ACHN (cell line): ENCODE results near the gene ZFAND3.

Source experiments
- DNase-seq: peaks from one replicate; pipeline ENCODE4 v3.0.0-alpha.2; 2015
- in situ Hi-C: cut with HindIII; loops from 2 replicates; pipeline ENCODE4 v1.10.0; 2017; ENCODE audit warnings: low sequenced_read_pairs, low pct_ligation_motif_present, low pct_unique_long_range_greater_than_20kb

ZFAND3 gene

GRCh38 chr6:37913210-37913609 is 93.7 kb downstream of the ZFAND3 start:
- in situ Hi-C loops, result no loop called here
- no peak for DNase-seq

- in situ Hi-C loops, result no loop called here
- DNase-seq, result no peak
These were observed 95.9 kb downstream of the ZFAND3 start for GRCh38 chr6:37915463-37915862.

GRCh38 chr6:37916149-37916548 is 96.6 kb downstream of the ZFAND3 start:
- in situ Hi-C loops, result no loop called here
- DNase-seq, result no peak

GRCh38 chr6:37916675-37917074 is 97.1 kb downstream of the ZFAND3 start:
- in situ Hi-C loops, result no loop called here
- DNase-seq, result no peak

GRCh38 chr6:37917566-37917965 is 98.0 kb downstream of the ZFAND3 start:
- in situ Hi-C loops, result no loop called here
- no peak for DNase-seq

GRCh38 chr6:37919417-37920157 is 100.1 kb downstream of the ZFAND3 start:
- no peak for DNase-seq
- in situ Hi-C loops, result no loop called here

GRCh38 chr6:37920667-37921066 is 101.1 kb downstream of the ZFAND3 start:
- in situ Hi-C loops, result no loop called here

GRCh38 chr6:37922563-37922962 is 103.0 kb downstream of the ZFAND3 start:
- in situ Hi-C loops, result no loop called here
- DNase-seq, result no peak

More at GRCh38 chr6:37920667-37921066, 101.1 kb downstream of the ZFAND3 start:
- no peak for DNase-seq

- DNase-seq, result no peak
- in situ Hi-C loops, result no loop called here
These were observed 104.0 kb downstream of the ZFAND3 start for GRCh38 chr6:37923514-37923913.

GRCh38 chr6:37926661-37927060 is 107.1 kb downstream of the ZFAND3 start:
- in situ Hi-C loops, result no loop called here
- DNase-seq, result no peak

GRCh38 chr6:37928217-37928616 is 108.7 kb downstream of the ZFAND3 start:
- in situ Hi-C loops, result no loop called here
- no peak for DNase-seq

GRCh38 chr6:37930288-37930971 is 110.9 kb downstream of the ZFAND3 start:
- in situ Hi-C loops, result no loop called here
- DNase-seq, result no peak

GRCh38 chr6:37931066-37931465 is 111.5 kb downstream of the ZFAND3 start:
- no peak for DNase-seq
- in situ Hi-C loops, result no loop called here

- in situ Hi-C loops, result no loop called here
- DNase-seq, result no peak
These were observed 114.7 kb downstream of the ZFAND3 start for GRCh38 chr6:37934276-37934675.

- in situ Hi-C loops, result no loop called here
- no peak for DNase-seq
These were observed 116.6 kb downstream of the ZFAND3 start for GRCh38 chr6:37936150-37936549.

GRCh38 chr6:37936906-37937305 is 117.4 kb downstream of the ZFAND3 start:
- no peak for DNase-seq
- in situ Hi-C loops, result no loop called here

- no peak for DNase-seq
- in situ Hi-C loops, result no loop called here
These were observed 119.4 kb downstream of the ZFAND3 start for GRCh38 chr6:37938909-37939308.

- DNase-seq, result no peak
- in situ Hi-C loops, result no loop called here
These were observed 120.7 kb downstream of the ZFAND3 start for GRCh38 chr6:37940074-37940847.

- in situ Hi-C loops, result no loop called here
- DNase-seq, result no peak
These were observed 122.3 kb downstream of the ZFAND3 start for GRCh38 chr6:37941871-37942270.
